Stimulated activated CD8-positive, alpha-beta memory T cell treated with anti-CD3 and anti-CD28 coated beads, Interleukin-2, amount 100 ng/mL, for 48 hours (primary cell): Measurements from ENCODE around the gene PDZRN3.

Experiments
- DNase-seq, 2 donors: peaks; one replicate each; pipeline ENCODE4 v3.0.0-alpha.2; 2020; ENCODE audit warnings: low read depth in 2 of 2

PDZRN3 gene

DNA sequence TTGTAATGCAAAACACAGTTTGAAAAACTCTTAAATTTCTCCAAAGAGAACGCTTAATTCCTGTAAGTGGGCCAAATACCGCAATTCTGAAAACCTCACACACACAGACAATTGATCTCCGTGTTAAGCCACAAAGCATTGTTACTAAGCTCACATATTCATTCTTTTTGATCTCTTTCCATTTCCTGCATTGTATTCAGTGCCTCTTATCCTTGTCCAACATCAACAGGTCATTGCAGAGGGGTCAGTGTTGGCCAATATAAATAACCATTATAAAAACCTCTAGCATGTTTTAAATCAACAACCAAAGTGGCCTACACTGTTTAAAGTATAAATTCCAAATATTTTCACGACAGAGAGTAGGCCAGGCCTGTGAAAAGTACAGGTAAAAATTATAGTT is 171.1 kb downstream of the PDZRN3 start:
- no peak for DNase-seq

DNA sequence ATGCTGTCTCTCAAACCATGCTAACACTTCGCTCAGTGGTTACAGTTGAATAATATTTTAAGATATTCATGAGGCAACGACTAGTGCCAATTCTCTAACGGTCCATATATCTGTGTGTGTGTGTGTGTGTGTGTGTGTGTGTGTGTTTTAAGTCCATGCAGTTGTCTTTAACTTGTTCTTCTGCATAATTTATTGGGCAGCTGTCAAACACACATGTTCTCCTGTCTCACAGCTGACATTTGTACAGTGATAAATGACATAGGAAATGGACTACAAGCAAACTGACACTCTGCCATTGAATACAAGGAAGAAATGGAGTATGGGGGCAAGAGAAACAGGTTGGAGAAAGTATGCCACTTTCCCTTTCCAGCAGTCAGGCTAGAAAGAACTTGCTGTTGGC is 172.0 kb downstream of the PDZRN3 start:
- DNase-seq, result no peak

DNA sequence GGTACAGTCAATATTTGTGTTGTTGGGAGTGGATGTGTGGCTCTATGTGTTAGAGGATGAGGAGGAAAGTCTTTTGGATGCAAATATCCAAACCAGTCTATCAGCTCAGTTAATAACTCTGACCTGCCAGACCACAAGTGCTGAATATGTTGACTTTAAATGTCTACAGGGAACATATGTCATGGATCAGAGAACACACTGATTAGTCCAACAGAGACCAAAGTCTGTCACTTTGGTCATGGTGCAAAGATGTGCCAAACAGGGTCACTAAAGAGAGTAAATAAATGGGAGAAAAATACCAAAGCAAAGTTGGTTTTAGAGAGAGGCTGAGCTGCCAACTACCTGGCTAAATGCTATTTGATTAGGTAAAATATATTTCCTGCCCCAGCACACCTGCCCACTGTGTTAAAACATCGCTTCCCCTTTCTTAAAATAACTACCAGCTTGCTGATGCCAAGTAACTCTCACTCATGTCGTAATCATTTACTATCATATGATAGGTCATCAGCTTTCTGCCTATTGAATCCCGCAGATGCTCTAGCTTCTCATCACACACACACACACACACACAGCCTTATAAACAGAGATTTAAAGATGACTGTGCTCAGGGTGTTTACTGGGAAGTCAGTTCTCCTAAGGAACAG is 173.3 kb downstream of the PDZRN3 start:
- DNase-seq, result no peak

- no peak for DNase-seq
Measured at GRCh38 chr3:73449774-73450173, 175.0 kb downstream of the PDZRN3 start.

- no peak for DNase-seq
Measured at GRCh38 chr3:73448761-73449301, 175.9 kb downstream of the PDZRN3 start.

DNA sequence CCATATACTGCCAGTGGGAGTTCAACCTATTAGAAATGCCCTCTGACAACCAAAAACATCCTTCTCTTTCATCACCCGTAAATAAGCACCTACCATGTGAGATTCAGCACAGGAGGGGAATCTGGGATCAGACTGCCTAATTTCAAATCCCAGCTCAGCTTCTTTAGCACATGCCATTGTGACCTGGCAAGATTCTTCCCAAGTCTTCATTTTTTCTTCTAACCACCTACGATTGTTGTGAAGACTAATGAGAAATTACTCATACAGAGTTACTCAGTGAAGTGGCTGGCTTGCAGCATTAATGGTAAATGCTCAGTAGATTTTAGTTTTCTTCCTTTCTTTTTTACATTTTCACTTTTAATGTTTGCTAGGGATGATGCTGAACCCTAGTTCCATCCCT is 176.7 kb downstream of the PDZRN3 start:
- no peak for DNase-seq

DNA sequence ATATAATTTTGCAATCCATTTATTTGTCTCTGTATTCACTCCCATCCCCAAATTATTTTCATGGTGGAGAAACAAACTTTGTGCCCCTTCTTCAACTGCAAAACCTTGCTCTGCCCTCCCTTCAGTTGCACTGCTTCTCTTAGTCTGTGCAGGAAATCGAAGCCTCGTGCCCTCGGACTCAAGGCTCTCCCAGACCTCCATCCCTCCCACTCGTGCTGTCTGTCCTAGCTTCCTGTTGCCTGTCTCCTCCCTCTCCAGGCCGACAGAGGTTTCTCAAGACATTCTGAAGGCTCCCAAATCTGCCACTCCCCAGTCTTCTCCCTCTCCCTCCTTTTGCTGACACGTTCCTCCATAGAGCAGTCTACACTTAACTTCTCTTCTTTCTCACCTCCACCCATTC is 177.6 kb downstream of the PDZRN3 start:
- no peak for DNase-seq

DNA sequence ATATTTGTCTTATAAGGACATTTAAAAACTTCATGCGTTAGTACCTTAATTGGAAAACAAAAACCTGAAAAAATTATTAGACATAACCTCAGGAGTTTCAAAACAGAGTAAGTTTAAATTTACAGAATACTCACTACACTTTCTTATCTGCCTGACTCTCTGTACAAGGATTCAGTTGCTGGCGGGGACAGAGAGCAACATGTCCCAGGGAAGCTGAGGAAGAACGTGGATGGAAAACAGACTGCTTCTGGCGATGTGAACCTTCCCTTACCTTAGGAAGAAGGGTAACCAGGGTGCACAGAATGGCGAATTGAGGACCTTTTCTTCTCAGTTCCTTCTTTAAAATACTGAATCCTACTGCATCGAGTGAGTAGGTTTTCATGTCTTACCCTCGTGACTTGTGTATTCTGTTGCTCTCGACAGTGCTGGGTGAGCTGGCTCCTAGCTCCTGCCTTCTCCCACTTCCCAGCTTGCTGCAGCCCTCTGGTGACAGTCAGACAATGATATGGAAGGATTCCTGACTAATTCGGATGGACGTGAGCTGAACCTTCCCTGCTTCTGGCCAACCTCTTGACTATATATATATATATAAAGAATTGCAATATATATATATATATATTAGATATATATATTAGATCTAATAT is 178.2 kb downstream of the PDZRN3 start:
- DNase-seq, result no peak

- no peak for DNase-seq
Measured at GRCh38 chr3:73442886-73443285, 181.9 kb downstream of the PDZRN3 start.

DNA sequence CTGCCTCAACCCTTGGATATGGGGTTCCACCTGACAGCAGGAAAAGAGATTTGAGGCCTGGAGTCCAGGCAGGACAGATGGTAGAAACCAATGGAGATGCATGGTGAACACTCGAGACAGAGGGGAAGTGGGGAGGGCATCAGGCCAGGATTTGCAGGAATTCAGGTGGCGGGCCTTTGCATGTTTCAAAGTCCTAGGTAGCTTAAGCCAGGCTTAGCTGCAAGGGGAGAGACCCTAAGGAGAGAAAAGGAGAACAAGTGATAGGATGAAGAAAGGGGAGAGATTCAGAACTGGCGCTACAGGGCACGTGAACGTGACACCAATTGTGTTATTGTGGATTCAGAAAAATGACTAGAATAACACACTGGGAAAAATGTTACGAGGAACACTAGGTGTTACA is 182.6 kb downstream of the PDZRN3 start:
- DNase-seq, result no peak

DNA sequence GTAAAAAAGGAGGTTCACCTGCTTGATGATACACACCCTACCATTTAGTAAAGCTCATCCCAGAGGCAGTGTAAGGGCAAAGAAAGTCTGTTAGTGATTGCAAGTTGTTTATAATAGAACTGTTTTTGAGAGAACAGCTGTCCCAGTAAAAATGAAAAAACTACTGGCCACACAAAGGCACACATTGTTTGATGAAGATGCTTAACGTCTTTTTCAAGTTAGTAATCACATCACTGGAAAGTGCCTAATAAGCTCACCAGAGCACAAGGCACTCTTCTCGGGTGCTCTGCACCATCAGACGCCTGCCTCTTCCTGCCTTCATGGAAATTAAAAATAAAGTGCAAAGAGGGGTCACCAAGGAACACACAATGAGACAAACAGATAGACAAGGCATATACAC is 186.9 kb downstream of the PDZRN3 start:
- DNase-seq, result no peak

DNA sequence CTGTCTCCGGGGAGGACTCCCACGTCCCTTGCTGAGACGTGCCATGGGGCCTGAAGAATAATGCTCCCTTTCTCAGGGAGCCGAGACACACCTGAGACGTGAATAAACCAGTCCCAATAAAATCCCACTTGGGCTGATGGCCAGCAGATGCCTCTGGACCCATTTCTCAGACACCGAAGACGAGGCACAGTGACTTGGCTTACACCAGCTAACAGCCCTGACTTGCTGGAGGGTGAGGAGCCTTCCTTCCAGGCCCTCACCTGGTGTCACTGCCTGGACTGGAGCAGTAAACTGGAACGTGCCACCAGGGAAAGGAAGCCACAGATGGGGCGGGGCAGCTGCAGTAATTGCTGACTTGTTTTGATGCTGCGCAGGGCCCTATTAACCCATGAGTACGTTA is 189.7 kb downstream of the PDZRN3 start:
- DNase-seq, result no peak

- DNase-seq, result no peak
Measured at GRCh38 chr3:73433687-73434086, 191.1 kb downstream of the PDZRN3 start.

GRCh38 chr3:73433079-73433478 is 191.7 kb downstream of the PDZRN3 start:
- no peak for DNase-seq

GRCh38 chr3:73432706-73433032 is 192.1 kb downstream of the PDZRN3 start:
- DNase-seq, result no peak

DNA sequence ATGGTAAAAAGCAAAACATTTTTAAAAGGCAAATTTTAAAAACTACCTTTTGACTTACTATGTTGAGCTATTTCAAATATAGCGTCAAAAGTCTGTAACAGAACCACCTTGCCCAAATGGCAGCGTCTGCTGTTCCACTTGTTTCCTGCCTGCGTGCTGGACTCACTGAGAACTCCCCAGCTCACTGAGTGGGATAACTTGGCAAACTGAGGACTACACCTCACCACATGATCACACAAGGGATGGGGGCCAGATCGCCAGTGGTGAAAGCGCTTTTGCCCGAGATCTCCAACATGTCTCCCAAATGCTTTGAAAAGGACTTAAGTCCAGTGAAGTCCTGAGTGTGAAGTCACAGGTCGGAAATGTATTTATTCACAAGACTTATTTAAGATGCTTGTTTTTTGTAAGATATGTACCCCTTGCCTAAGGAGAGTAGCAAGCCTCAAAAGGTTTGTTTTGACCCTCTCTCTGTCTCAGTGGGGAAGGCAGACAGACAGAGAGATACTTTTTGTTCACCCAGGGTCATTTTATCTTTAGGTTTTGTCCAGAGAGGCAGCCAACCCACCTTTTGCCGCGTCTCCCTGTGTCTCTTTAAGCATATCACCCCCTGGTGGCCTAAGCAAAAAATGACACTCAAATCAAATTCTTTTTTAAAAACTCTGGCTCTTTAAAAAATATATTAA is 192.6 kb downstream of the PDZRN3 start:
- no peak for DNase-seq

- DNase-seq, result no peak
Measured at GRCh38 chr3:73431183-73431900, 193.4 kb downstream of the PDZRN3 start.

GRCh38 chr3:73427048-73427706 is 197.6 kb downstream of the PDZRN3 start:
- no peak for DNase-seq

DNA sequence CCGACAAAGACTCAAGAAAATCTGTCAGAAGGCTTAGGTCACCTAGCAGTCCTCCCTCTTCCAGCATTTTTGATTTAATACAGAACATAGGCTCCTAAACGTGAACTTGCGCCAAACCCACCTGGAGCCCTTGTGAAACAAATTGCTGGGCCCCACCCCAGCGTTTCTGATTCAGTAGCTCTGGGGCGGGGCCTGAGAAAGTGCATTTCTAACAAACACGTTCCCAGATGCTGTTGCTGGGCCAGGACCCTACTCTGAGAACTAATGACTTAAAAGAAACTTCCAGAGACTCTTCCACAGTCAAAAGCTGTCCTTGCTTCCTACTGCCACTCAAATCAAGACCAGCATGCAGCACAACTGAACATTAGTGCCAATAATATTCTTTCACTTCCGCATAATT is 198.1 kb downstream of the PDZRN3 start:
- DNase-seq, result no peak

DNA sequence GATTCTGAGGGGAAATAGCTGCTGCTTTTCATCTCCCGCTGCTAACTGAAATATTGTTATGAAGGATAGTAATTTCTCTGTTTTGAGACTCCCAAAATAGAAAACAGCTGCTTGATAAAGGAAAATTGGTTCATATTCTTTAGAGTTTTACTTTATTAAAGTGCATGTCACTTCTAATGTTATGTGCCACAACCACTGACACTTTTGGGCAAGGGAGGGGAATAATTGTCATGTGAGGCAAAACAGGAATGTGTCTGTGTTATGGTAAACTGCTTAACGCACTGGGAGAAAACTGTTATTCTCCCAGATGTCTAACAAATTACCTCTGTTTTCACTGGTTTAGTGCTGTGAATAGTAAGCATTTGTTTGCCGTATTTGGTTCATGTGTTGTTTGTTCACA is 201.6 kb downstream of the PDZRN3 start:
- DNase-seq, result no peak

GRCh38 chr3:73422571-73422970 is 202.2 kb downstream of the PDZRN3 start:
- DNase-seq, result no peak

DNA sequence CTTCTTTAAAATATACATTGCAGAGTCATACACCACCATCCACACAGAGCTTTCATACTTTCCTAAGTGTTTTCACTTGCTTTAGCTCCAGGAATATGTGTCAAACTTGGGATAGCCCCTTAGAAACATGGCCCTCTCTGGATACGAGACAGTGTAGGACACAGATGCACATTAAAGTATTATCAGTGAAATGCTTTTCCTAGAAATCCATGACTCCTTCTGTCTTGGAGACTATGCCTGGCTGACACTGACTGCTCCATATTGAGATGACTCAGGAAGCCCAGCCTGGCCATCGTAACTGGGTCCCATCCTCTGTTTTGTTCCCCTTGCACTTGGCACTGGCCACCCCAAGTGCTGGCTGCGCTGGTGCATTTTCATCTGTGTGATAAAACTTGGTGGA is 204.8 kb downstream of the PDZRN3 start:
- no peak for DNase-seq
